ENCODE measurements around the gene TMPRSS6.

TMPRSS6 gene

DNA sequence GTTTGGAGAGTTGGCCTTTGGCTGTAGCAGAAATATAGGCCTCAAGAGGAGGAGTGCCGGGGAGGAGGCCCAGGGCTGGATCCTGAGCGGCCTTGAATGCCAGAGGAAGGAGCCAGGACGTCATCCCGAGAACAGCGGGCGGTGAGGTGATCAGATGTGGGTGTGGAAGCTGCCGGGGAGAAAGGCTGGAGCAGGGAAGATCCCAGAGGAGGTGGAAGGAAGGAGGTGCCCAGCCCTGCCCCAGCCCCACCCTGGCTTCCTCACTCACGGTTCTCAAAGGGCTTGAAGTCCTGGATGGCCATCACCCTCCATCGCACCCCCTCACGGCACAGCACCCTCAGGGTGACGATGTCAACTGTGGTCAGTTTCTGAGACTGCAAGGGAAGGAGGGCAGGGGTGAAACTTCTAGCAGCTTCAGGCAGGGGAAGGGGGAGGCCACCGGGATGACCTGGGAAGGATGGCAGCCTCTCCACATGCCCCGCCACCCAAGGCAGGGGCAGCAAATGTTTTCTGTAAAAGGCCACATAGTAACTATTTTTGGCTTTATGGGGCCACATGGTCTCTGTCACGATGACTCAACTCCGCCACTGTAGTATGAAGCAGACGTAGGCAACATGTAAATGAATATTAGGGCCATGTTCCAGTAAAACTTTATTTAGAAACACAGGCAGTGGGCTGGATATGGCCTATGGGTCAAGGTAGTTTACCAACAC lies 29.5 kb upstream of the TMPRSS6 start:
- H2AFZ ChIP-seq (ENCODE audit: low read length): no peak overlapping the region
- H4K20me1 ChIP-seq (ENCODE audit: insufficient read depth, low read length): no peaks in the 10 kb centered on the region
- TF ChIP-seq EZH2 (IDR thresholded peaks at IDR 0.05; ENCODE audit: borderline replicate concordance, low read length): no peak
- TF ChIP-seq, protein P1, sequence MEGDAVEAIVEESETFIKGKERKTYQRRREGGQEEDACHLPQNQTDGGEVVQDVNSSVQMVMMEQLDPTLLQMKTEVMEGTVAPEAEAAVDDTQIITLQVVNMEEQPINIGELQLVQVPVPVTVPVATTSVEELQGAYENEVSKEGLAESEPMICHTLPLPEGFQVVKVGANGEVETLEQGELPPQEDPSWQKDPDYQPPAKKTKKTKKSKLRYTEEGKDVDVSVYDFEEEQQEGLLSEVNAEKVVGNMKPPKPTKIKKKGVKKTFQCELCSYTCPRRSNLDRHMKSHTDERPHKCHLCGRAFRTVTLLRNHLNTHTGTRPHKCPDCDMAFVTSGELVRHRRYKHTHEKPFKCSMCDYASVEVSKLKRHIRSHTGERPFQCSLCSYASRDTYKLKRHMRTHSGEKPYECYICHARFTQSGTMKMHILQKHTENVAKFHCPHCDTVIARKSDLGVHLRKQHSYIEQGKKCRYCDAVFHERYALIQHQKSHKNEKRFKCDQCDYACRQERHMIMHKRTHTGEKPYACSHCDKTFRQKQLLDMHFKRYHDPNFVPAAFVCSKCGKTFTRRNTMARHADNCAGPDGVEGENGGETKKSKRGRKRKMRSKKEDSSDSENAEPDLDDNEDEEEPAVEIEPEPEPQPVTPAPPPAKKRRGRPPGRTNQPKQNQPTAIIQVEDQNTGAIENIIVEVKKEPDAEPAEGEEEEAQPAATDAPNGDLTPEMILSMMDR (IDR thresholded peaks at IDR 0.05; ENCODE audit: low read length): no peak
- no peak overlapping the region for H3K4me2 ChIP-seq (ENCODE audit: low read length)
- no peaks in the 10 kb centered on the region for H3F3A ChIP-seq (ENCODE audit: insufficient read depth, low read length)
- no peaks in the 10 kb centered on the region for H3K9me2 ChIP-seq (ENCODE audit: low read depth, low read length)
- H3K9ac ChIP-seq (ENCODE audit: low read length): no peak overlapping the region
- no peaks in the 10 kb centered on the region for H3K79me2 ChIP-seq (ENCODE audit: insufficient read depth, low read length)
- H3K4me1 ChIP-seq (ENCODE audit: insufficient read depth, low read length, severe bottlenecking): no peaks in the 10 kb centered on the region
- H3K27ac ChIP-seq (ENCODE audit: low read depth, low read length, poor library complexity, severe bottlenecking): no peak overlapping the region
- H3K27me3 ChIP-seq (ENCODE audit: insufficient read depth, low read length): peaks cover 10% of the 10 kb centered on the region; the same call in 1 of the 2 replicates
- H3K9me3 ChIP-seq (ENCODE audit: low read length): no peaks in the 10 kb centered on the region
- no peaks in the 10 kb centered on the region for H3K36me3 ChIP-seq (ENCODE audit: insufficient read depth, low read length)
- H3K4me3 ChIP-seq (ENCODE audit: low read depth, low read length, poor library complexity, severe bottlenecking): no peak overlapping the region

DNA sequence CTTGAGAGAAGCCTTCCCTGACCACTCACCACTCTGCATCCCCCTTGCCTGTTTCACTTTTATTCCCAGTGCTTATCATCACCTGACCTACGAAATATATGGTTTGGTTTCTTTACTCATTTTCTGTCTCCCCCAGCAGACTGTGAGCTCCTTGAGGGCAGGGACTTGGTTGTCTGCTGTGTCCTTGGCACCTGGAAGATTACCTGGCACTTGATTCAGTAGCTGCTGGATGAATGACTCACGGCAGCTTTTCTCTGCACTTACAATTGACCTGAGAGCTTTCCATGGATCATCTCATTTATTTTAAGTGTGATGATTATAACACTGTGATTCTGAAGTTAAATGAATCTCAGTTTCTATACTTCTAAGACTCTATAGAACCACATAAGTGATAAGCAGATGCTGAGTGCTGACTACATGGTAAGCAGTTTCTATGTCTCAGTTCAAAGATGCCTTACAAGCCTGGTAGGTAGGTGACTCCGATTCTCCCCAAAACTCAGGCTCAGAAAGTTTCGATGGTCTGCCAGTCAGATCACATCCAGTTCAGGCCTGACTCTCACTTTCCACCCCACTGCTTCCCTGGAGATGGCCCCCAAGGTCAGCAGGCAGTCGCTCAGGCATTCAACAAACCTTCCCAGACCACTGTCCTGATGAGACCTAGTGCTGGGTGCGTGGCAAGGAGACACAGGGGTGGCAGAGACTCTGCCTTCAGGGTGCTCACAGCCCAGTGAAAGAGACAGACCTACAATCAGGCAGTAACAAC lies 28.6 kb upstream of the TMPRSS6 start:
- H3K4me3 ChIP-seq (ENCODE audit: low read depth, low read length, poor library complexity, severe bottlenecking): no peak overlapping the region
- TF ChIP-seq, protein P1 (IDR thresholded peaks at IDR 0.05; ENCODE audit: low read length): no peak
- no peak for TF ChIP-seq EZH2 (IDR thresholded peaks at IDR 0.05; ENCODE audit: borderline replicate concordance, low read length)

DNA sequence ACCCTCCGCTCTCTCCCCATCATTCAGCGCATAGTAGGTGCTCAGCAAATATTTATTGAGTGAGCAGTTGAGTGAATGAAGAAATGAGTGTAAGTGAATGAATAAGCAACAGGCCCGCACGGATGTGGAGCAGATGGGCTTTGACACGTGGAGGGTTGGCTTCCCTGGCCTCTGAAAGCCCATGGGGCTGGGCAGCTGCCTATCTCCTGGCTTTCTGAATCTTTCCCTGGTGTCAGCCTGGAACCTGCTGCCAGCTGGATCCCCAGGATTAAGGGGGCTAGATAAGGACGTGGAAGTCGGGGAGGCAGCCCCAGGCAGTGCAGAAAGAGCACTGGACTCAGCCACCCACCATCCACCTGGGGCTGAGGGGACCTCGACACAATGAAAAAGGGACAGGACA lies 27.6 kb upstream of the TMPRSS6 start:
- no peaks in the 10 kb centered on the region for H3K36me3 ChIP-seq (ENCODE audit: insufficient read depth, low read length)
- no peaks in the 10 kb centered on the region for H3K9me3 ChIP-seq (ENCODE audit: low read length)
- H3K9me2 ChIP-seq (ENCODE audit: low read depth, low read length): no peaks in the 10 kb centered on the region
- no peak overlapping the region for H3K4me3 ChIP-seq (ENCODE audit: low read depth, low read length, poor library complexity, severe bottlenecking)
- H3K4me1 ChIP-seq (ENCODE audit: insufficient read depth, low read length, severe bottlenecking): no peaks in the 10 kb centered on the region
- H2AFZ ChIP-seq (ENCODE audit: low read length): no peak overlapping the region
- no peak overlapping the region for H3K9ac ChIP-seq (ENCODE audit: low read length)
- TF ChIP-seq, protein P1 (IDR thresholded peaks at IDR 0.05; ENCODE audit: low read length): no peak
- no peak for TF ChIP-seq EZH2 (IDR thresholded peaks at IDR 0.05; ENCODE audit: borderline replicate concordance, low read length)
- no peaks in the 10 kb centered on the region for H3K79me2 ChIP-seq (ENCODE audit: insufficient read depth, low read length)
- peaks cover 8% of the 10 kb centered on the region; the same call in 1 of the 2 replicates for H3K27me3 ChIP-seq (ENCODE audit: insufficient read depth, low read length)
- no peak overlapping the region for H3K4me2 ChIP-seq (ENCODE audit: low read length)
- H3F3A ChIP-seq (ENCODE audit: insufficient read depth, low read length): no peaks in the 10 kb centered on the region
- H3K27ac ChIP-seq (ENCODE audit: low read depth, low read length, poor library complexity, severe bottlenecking): no peak overlapping the region
- no peaks in the 10 kb centered on the region for H4K20me1 ChIP-seq (ENCODE audit: insufficient read depth, low read length)

More for the DNA sequence above, 28.6 kb upstream of the TMPRSS6 start:
- Histone ChIP-seq H4K20me1 (ENCODE audit: insufficient read depth, low read length) (no peaks in the 10 kb centered on the region), H3K4me1 (ENCODE audit: insufficient read depth, low read length, severe bottlenecking) (no peaks in the 10 kb centered on the region), H3K36me3 (ENCODE audit: insufficient read depth, low read length) (no peaks in the 10 kb centered on the region), H2AFZ (ENCODE audit: low read length) (no peak overlapping the region), H3K27ac (ENCODE audit: low read depth, low read length, poor library complexity, severe bottlenecking) (no peak overlapping the region), H3K9me2 (ENCODE audit: low read depth, low read length) (no peaks in the 10 kb centered on the region), H3K4me2 (ENCODE audit: low read length) (no peak overlapping the region), H3K79me2 (ENCODE audit: insufficient read depth, low read length) (no peaks in the 10 kb centered on the region), H3F3A (ENCODE audit: insufficient read depth, low read length) (no peaks in the 10 kb centered on the region), H3K9me3 (ENCODE audit: low read length) (no peaks in the 10 kb centered on the region), H3K27me3 (ENCODE audit: insufficient read depth, low read length) (peaks cover 10% of the 10 kb centered on the region; the same call in 1 of the 2 replicates), H3K9ac (ENCODE audit: low read length) (no peak overlapping the region)
